ENCODE results near the gene NCLN. TPM values are rescaled to one million over a fixed set of nuclear protein-coding genes. Genes with fewer than 3 reads are reported as not detected.

Gene NCLN
- total and polyA plus RNA-seq, 9 of the 15 experiments (the other 6 are each of a cell fraction or from before 2014, with no cell fraction given), result 3.8 to 126 (median 39.6) TPM

DNA sequence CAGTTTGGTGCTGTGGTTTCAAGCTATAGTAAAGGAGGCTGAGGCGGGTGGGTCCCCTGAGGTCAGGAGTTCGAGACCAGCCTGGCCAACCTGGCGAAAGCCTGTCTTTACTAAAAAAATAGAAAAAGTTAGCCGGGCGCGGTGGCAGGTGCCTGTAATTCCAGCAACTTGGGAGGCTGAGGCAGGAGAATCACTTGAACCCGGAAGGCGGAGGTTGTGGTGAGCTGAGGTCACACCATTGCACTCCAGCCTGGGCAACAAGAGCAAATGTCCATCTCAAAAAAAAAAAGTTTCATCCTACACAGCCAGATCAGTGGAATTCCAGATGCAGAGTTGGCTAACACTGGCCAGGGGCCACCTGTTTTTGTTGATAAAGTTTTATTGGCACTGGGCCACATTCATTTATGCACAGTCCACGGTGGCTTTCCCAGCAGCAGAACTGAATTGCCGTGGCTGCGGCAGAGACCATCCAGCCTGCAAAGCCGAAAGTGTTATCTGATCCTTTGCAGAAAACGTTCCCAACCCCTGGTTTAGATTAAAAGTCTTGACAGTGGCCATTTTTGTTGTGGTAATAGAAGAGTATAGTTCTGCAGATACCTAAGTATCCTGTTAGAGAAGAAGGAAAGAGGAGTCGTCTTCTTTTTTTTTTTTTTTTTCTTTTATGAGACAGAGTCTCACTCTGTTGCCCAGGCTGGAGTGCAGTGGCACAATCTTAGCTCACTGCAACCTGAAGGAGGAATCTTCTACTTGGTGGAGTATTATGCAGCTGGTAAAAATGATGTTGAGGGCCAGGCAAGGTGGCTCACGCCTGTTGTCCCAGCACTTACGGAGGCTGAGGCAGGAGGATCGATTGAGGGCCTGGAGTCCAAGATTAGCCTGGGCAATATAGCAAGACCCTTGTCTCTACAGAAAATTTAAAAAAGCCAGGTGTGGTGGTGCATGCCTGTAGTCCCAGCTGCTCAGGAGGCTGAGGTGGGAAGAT lies 8.7 kb downstream of the NCLN start (continued):
- TF ChIP-seq, protein P1, sequence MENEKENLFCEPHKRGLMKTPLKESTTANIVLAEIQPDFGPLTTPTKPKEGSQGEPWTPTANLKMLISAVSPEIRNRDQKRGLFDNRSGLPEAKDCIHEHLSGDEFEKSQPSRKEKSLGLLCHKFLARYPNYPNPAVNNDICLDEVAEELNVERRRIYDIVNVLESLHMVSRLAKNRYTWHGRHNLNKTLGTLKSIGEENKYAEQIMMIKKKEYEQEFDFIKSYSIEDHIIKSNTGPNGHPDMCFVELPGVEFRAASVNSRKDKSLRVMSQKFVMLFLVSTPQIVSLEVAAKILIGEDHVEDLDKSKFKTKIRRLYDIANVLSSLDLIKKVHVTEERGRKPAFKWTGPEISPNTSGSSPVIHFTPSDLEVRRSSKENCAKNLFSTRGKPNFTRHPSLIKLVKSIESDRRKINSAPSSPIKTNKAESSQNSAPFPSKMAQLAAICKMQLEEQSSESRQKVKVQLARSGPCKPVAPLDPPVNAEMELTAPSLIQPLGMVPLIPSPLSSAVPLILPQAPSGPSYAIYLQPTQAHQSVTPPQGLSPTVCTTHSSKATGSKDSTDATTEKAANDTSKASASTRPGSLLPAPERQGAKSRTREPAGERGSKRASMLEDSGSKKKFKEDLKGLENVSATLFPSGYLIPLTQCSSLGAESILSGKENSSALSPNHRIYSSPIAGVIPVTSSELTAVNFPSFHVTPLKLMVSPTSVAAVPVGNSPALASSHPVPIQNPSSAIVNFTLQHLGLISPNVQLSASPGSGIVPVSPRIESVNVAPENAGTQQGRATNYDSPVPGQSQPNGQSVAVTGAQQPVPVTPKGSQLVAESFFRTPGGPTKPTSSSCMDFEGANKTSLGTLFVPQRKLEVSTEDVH (IDR thresholded peaks at IDR 0.05; ENCODE audit: low read depth, partially characterized antibody), result peak; percentile 64
- TF ChIP-seq, protein P2, sequence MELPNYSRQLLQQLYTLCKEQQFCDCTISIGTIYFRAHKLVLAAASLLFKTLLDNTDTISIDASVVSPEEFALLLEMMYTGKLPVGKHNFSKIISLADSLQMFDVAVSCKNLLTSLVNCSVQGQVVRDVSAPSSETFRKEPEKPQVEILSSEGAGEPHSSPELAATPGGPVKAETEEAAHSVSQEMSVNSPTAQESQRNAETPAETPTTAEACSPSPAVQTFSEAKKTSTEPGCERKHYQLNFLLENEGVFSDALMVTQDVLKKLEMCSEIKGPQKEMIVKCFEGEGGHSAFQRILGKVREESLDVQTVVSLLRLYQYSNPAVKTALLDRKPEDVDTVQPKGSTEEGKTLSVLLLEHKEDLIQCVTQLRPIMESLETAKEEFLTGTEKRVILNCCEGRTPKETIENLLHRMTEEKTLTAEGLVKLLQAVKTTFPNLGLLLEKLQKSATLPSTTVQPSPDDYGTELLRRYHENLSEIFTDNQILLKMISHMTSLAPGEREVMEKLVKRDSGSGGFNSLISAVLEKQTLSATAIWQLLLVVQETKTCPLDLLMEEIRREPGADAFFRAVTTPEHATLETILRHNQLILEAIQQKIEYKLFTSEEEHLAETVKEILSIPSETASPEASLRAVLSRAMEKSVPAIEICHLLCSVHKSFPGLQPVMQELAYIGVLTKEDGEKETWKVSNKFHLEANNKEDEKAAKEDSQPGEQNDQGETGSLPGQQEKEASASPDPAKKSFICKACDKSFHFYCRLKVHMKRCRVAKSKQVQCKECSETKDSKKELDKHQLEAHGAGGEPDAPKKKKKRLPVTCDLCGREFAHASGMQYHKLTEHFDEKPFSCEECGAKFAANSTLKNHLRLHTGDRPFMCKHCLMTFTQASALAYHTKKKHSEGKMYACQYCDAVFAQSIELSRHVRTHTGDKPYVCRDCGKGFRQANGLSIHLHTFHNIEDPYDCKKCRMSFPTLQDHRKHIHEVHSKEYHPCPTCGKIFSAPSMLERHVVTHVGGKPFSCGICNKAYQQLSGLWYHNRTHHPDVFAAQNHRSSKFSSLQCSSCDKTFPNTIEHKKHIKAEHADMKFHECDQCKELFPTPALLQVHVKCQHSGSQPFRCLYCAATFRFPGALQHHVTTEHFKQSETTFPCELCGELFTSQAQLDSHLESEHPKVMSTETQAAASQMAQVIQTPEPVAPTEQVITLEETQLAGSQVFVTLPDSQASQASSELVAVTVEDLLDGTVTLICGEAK (IDR thresholded peaks at IDR 0.05), result peak; percentile 100
- TF ChIP-seq, protein P2 (CRISPR knock-in tag; IDR thresholded peaks at IDR 0.05), result peak; percentile 99
- no peak for TF ChIP-seq ZNF668 (CRISPR knock-in tag; IDR thresholded peaks at IDR 0.05)
- peak; percentile 39; the same call in 1 of the 2 replicates for TF ChIP-seq ZEB2 (IDR thresholded peaks at IDR 0.05)
- peak; percentile 31; the same call in 1 of the 2 replicates for TF ChIP-seq HCFC1 (IDR thresholded peaks at IDR 0.05; ENCODE audit: low read depth, low read length)
- TF ChIP-seq BMI1 (IDR thresholded peaks at IDR 0.05; ENCODE audit: low read length), result no peak
- peak; percentile 31; the same call in 1 of the 2 replicates for TF ChIP-seq KLF16 (IDR thresholded peaks at IDR 0.05)
- no peak for TF ChIP-seq ZNF124 (CRISPR knock-in tag; IDR thresholded peaks at IDR 0.05)
- TF ChIP-seq, protein P3, sequence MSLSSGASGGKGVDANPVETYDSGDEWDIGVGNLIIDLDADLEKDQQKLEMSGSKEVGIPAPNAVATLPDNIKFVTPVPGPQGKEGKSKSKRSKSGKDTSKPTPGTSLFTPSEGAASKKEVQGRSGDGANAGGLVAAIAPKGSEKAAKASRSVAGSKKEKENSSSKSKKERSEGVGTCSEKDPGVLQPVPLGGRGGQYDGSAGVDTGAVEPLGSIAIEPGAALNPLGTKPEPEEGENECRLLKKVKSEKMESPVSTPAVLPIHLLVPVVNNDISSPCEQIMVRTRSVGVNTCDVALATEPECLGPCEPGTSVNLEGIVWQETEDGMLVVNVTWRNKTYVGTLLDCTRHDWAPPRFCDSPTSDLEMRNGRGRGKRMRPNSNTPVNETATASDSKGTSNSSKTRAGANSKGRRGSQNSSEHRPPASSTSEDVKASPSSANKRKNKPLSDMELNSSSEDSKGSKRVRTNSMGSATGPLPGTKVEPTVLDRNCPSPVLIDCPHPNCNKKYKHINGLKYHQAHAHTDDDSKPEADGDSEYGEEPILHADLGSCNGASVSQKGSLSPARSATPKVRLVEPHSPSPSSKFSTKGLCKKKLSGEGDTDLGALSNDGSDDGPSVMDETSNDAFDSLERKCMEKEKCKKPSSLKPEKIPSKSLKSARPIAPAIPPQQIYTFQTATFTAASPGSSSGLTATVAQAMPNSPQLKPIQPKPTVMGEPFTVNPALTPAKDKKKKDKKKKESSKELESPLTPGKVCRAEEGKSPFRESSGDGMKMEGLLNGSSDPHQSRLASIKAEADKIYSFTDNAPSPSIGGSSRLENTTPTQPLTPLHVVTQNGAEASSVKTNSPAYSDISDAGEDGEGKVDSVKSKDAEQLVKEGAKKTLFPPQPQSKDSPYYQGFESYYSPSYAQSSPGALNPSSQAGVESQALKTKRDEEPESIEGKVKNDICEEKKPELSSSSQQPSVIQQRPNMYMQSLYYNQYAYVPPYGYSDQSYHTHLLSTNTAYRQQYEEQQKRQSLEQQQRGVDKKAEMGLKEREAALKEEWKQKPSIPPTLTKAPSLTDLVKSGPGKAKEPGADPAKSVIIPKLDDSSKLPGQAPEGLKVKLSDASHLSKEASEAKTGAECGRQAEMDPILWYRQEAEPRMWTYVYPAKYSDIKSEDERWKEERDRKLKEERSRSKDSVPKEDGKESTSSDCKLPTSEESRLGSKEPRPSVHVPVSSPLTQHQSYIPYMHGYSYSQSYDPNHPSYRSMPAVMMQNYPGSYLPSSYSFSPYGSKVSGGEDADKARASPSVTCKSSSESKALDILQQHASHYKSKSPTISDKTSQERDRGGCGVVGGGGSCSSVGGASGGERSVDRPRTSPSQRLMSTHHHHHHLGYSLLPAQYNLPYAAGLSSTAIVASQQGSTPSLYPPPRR (CRISPR knock-in tag; IDR thresholded peaks at IDR 0.05; ENCODE audit: borderline replicate concordance), result no peak
